ENCODE measurements around the gene NME7.

The NME7 gene

DNA sequence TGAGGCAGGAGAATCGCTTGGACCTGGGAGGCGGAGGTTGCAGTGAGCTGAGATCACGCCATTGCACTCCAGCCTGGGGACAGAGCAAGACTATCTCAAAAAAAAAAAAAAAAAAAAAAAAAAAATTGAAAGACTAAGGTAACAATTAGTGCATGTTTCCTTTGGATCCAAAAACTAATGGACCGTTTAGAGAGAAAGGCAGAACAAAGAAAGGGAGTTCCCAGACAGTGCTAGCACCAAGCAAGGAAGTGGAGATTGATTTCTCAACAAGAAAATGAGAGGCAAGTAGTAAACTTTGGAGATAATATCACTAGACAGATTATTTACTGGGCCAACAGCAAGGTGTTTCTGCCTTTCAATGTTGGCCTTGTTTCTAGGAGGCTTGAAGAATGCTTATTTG lies 236.9 kb downstream of the NME7 start:
- Histone ChIP-seq H3K4me2 (ENCODE audit: low read depth, low read length, poor library complexity, severe bottlenecking) (no peak overlapping the region), H3K36me3 (ENCODE audit: insufficient read depth, low read length) (peaks cover 59% of the 10 kb centered on the region; the same call in 1 of the 2 replicates)

DNA sequence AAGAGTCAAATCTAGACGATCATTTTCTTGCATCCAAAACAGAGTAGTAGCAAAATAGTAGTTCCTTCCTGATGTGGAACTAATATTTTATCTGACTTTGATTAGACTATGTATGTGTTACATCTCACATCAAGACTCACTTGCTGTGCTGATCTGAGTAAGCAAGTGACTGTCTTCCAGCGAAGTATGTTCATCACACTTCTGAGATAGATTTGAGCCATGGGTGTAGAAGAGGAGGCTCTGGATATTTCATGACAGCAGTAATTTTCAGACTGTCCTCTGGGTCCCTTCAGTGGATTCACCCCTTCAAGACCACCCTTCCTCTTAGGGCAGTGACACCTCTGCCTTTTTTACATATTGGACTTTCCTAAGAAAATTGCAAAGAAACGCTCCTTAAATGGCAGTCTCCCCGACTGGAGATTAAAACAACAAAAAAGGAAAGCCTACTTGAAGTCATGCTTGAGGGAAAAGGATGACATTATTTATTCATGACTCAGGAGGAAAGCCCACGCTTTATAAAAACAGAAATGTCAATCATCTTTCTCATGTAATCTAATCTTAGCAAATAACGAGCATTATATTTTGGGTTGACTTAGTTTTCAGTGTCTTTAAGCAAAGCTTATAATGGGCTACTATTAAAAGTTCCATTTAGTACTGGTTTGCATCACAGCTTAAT lies 238.3 kb downstream of the NME7 start:
- H3K27me3 ChIP-seq (ENCODE audit: insufficient read depth, low read length, poor library complexity, severe bottlenecking) = no peaks in the 10 kb centered on the region
- no peak overlapping the region for H3K9ac ChIP-seq (ENCODE audit: low read depth, low read length, poor library complexity, severe bottlenecking)
- peaks cover 68% of the 10 kb centered on the region; the same call in 1 of the 2 replicates for H3K36me3 ChIP-seq (ENCODE audit: insufficient read depth, low read length)
- no peaks in the 10 kb centered on the region for H3K4me1 ChIP-seq (ENCODE audit: insufficient read depth, low read length, poor library complexity, severe bottlenecking)
- H3F3A ChIP-seq (ENCODE audit: low read depth) = no peaks in the 10 kb centered on the region; the same call in 1 of the 2 replicates
- TF ChIP-seq CTCF (conservative IDR thresholded peaks at IDR 0.05; ENCODE audit: low read length) (no peak), EZH2phosphoT487 (IDR thresholded peaks at IDR 0.05; ENCODE audit: borderline replicate concordance) (no peak)
- no peaks in the 10 kb centered on the region for H4K20me1 ChIP-seq (ENCODE audit: insufficient read depth, low read length, poor library complexity, severe bottlenecking)
- H3K4me3 ChIP-seq (ENCODE audit: low read length, poor library complexity, severe bottlenecking) = no peak overlapping the region
- no peak overlapping the region for H3K4me2 ChIP-seq (ENCODE audit: low read depth, low read length, poor library complexity, severe bottlenecking)
- no peaks in the 10 kb centered on the region for H3K9me2 ChIP-seq (replicated peaks; ENCODE audit: low read depth, low read length)
- H3K9me3 ChIP-seq (ENCODE audit: insufficient read depth, low read depth, low read length) = no peaks in the 10 kb centered on the region
- H3K79me2 ChIP-seq (ENCODE audit: insufficient read depth, low read length) = no peaks in the 10 kb centered on the region
- H2AFZ ChIP-seq (ENCODE audit: low read length) = no peak overlapping the region

More for the DNA sequence above, 236.9 kb downstream of the NME7 start:
- Histone ChIP-seq H3K4me1 (ENCODE audit: insufficient read depth, low read length, poor library complexity, severe bottlenecking) (no peaks in the 10 kb centered on the region), H3K79me2 (ENCODE audit: insufficient read depth, low read length) (no peaks in the 10 kb centered on the region), H4K20me1 (ENCODE audit: insufficient read depth, low read length, poor library complexity, severe bottlenecking) (no peaks in the 10 kb centered on the region), H2AFZ (ENCODE audit: low read length) (no peak overlapping the region), H3K9me2 (replicated peaks; ENCODE audit: low read depth, low read length) (no peaks in the 10 kb centered on the region), H3K9ac (ENCODE audit: low read depth, low read length, poor library complexity, severe bottlenecking) (no peak overlapping the region), H3K27me3 (ENCODE audit: insufficient read depth, low read length, poor library complexity, severe bottlenecking) (no peaks in the 10 kb centered on the region), H3F3A (ENCODE audit: low read depth) (no peaks in the 10 kb centered on the region; the same call in 1 of the 2 replicates), H3K9me3 (ENCODE audit: insufficient read depth, low read depth, low read length) (no peaks in the 10 kb centered on the region), H3K4me3 (ENCODE audit: low read length, poor library complexity, severe bottlenecking) (no peak overlapping the region)
- TF ChIP-seq CTCF (conservative IDR thresholded peaks at IDR 0.05; ENCODE audit: low read length) = no peak
- TF ChIP-seq EZH2phosphoT487 (IDR thresholded peaks at IDR 0.05; ENCODE audit: borderline replicate concordance) = no peak

GRCh38 chr1:169128562-169128961 lies 239.0 kb downstream of the NME7 start:
- no peak overlapping the region for H3K4me3 ChIP-seq (ENCODE audit: low read length, poor library complexity, severe bottlenecking)
- no peak overlapping the region for H2AFZ ChIP-seq (ENCODE audit: low read length)
- H4K20me1 ChIP-seq (ENCODE audit: insufficient read depth, low read length, poor library complexity, severe bottlenecking) = no peaks in the 10 kb centered on the region
- no peaks in the 10 kb centered on the region for H3K4me1 ChIP-seq (ENCODE audit: insufficient read depth, low read length, poor library complexity, severe bottlenecking)
- H3K79me2 ChIP-seq (ENCODE audit: insufficient read depth, low read length) = no peaks in the 10 kb centered on the region
- H3K9ac ChIP-seq (ENCODE audit: low read depth, low read length, poor library complexity, severe bottlenecking) = no peak overlapping the region
- no peak for TF ChIP-seq EZH2phosphoT487 (IDR thresholded peaks at IDR 0.05; ENCODE audit: borderline replicate concordance)
- TF ChIP-seq CTCF (conservative IDR thresholded peaks at IDR 0.05; ENCODE audit: low read length) = no peak
- peaks cover 68% of the 10 kb centered on the region; the same call in 1 of the 2 replicates for H3K36me3 ChIP-seq (ENCODE audit: insufficient read depth, low read length)
- no peaks in the 10 kb centered on the region for H3K9me3 ChIP-seq (ENCODE audit: insufficient read depth, low read depth, low read length)
- H3F3A ChIP-seq (ENCODE audit: low read depth) = no peaks in the 10 kb centered on the region; the same call in 1 of the 2 replicates
- H3K27me3 ChIP-seq (ENCODE audit: insufficient read depth, low read length, poor library complexity, severe bottlenecking) = no peaks in the 10 kb centered on the region
- no peak overlapping the region for H3K4me2 ChIP-seq (ENCODE audit: low read depth, low read length, poor library complexity, severe bottlenecking)
- H3K9me2 ChIP-seq (replicated peaks; ENCODE audit: low read depth, low read length) = no peaks in the 10 kb centered on the region

Data from Loucy (cell line).